ENCODE data around the gene MAPK9.

DNA sequence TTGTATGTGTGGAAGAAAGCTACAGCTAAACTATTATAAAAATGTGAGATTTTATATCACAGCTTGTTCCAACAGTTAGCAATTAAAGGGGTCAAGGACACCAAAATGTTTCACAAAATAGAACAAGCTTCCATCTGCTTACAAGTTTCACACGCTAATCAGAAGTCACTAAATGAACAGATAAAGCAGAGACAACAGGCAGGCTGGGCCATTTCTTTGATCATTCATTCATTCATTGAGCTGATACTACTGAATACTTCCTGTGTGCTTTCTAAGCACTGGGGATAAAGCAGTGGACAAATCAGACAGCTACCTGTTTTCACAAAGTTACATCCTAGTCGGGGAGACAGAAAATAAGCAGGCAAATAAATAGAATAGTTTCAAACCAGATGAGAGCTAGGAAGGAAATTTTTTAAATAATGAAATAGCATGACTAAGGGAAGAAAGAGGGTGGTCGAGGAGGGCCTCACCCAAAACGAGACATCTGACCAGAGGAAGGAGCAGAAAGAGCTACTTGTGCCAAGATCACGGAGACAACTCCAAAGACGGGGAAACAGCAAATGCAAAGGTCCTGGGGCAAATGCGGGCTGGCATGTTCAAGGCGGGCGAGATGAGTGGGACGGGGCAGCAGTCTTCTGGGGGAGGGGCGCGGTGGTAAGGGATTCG, 1.2 kb downstream of the MAPK9 start:
- TF ChIP-seq, protein P1, sequence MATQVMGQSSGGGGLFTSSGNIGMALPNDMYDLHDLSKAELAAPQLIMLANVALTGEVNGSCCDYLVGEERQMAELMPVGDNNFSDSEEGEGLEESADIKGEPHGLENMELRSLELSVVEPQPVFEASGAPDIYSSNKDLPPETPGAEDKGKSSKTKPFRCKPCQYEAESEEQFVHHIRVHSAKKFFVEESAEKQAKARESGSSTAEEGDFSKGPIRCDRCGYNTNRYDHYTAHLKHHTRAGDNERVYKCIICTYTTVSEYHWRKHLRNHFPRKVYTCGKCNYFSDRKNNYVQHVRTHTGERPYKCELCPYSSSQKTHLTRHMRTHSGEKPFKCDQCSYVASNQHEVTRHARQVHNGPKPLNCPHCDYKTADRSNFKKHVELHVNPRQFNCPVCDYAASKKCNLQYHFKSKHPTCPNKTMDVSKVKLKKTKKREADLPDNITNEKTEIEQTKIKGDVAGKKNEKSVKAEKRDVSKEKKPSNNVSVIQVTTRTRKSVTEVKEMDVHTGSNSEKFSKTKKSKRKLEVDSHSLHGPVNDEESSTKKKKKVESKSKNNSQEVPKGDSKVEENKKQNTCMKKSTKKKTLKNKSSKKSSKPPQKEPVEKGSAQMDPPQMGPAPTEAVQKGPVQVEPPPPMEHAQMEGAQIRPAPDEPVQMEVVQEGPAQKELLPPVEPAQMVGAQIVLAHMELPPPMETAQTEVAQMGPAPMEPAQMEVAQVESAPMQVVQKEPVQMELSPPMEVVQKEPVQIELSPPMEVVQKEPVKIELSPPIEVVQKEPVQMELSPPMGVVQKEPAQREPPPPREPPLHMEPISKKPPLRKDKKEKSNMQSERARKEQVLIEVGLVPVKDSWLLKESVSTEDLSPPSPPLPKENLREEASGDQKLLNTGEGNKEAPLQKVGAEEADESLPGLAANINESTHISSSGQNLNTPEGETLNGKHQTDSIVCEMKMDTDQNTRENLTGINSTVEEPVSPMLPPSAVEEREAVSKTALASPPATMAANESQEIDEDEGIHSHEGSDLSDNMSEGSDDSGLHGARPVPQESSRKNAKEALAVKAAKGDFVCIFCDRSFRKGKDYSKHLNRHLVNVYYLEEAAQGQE (IDR thresholded peaks at IDR 0.05; ENCODE audit: insufficient read depth in 1 of 2, low read depth in 2 of 2, low read length in 2 of 2): no peak
- TF ChIP-seq POLR2AphosphoS5 (IDR thresholded peaks at IDR 0.05; ENCODE audit: low read depth, low read length): no peak
- TF ChIP-seq TAF1 (IDR thresholded peaks at IDR 0.05; ENCODE audit: borderline replicate concordance, insufficient read depth, low read length): no peak

Data from PFSK-1 (cell line).